Tibial artery (tissue), 4 donors: Measurements from ENCODE around the gene FKBP8.

Source experiments
- DNase-seq, 2 donors: peaks; one replicate each; pipeline ENCODE4 v3.0.0-alpha.2; 2019
- H3K27ac ChIP-seq, 2 donors: fragments of 200-600 bp; sonication (generic) in 1 of 2; 1 replicate in 1 of 2; 2 replicates in 1 of 2; pipeline ENCODE4 v1.5.1; 2018 to 2019; ENCODE audit warnings: mild to moderate bottlenecking in 1 of 2
- H3K27me3 ChIP-seq, 2 donors: fragments of 200-600 bp; sonication (generic) in 1 of 2; one replicate each; pipeline versions ENCODE4 v1.5.1 to v1.6.0; 2016 to 2019
- H3K36me3 ChIP-seq, 3 donors: fragments of 200-600 bp; sonication (generic) in 2 of 3; one replicate each; pipeline ENCODE4 v1.5.1; 2016 to 2019; ENCODE audit warnings: mild to moderate bottlenecking in 2 of 3
- H3K4me1 ChIP-seq, 4 donors: fragments of 200-600 bp; sonication (generic) in 2 of 4; 1 replicate in 3 of 4; 2 replicates in 1 of 4; pipeline ENCODE4 v1.5.1; 2016 to 2019
- H3K4me3 ChIP-seq, 2 donors: fragments of 200-600 bp; sonication (generic) in 1 of 2; 1 replicate in 1 of 2; 2 replicates in 1 of 2; pipeline ENCODE4 v1.5.1; 2018 to 2019; ENCODE audit warnings: mild to moderate bottlenecking in 2 of 2
- H3K9me3 ChIP-seq, 3 donors: fragments of 200-600 bp; sonication (generic) in 1 of 3; one replicate each; pipeline ENCODE4 v1.5.1; 2016 to 2019
- intact Hi-C: fragments of 100-400 bp; cut with DNase I; formaldehyde crosslinking; loops from one replicate; pipeline ENCODE4 v1.15.0; 2023; ENCODE audit warnings: low total_unique reads
- TF ChIP-seq, protein P1 (sequence below), 2 experiments: fragments of 200-600 bp in 1 of 2; fragments of 450-650 bp in 1 of 2; IDR thresholded peaks; one replicate each; pipeline ENCODE4 v1.5.1; 2017 to 2019; ENCODE audit warnings: antibody characterized with exemption in 2 of 2, mild to moderate bottlenecking in 1 of 2, moderate library complexity in 1 of 2

Gene FKBP8

DNA sequence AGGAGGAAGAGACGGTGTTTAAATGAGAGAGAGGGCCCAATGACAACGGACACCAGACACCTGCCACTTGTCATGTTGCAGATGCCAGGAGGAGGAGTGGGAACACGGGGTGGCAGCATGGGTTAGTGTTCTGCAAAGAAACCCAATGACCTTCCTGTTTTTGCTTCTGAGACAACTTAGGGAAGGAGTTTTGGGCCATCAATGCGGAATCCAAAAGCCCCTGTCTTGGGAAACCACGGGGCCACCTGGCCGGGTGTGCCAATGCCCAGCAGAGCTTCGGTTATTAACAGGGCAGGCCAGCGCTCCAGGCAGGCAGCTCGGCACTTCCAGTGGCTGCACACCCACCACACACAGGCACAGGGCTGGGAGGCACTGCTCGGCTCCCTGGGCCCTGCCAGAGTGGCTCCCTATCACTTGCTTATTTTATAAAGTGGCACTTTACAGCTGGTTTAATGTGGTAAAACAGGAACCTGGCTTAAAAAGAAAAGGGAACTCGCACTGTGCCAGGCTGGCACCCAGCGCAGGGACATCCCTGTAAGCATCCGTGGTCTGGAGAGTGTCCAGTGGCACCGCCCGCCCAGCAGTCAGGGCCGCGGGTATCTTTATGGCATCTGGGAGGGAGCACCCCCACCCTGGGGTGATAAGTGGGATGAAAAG, 40.6 kb downstream of the FKBP8 start:
- intact Hi-C loops = no loop called here
- TF ChIP-seq, protein P1, sequence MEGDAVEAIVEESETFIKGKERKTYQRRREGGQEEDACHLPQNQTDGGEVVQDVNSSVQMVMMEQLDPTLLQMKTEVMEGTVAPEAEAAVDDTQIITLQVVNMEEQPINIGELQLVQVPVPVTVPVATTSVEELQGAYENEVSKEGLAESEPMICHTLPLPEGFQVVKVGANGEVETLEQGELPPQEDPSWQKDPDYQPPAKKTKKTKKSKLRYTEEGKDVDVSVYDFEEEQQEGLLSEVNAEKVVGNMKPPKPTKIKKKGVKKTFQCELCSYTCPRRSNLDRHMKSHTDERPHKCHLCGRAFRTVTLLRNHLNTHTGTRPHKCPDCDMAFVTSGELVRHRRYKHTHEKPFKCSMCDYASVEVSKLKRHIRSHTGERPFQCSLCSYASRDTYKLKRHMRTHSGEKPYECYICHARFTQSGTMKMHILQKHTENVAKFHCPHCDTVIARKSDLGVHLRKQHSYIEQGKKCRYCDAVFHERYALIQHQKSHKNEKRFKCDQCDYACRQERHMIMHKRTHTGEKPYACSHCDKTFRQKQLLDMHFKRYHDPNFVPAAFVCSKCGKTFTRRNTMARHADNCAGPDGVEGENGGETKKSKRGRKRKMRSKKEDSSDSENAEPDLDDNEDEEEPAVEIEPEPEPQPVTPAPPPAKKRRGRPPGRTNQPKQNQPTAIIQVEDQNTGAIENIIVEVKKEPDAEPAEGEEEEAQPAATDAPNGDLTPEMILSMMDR (IDR thresholded peaks at IDR 0.05) = no peak
- no peak overlapping the region for H3K4me3 ChIP-seq
- H3K9me3 ChIP-seq = no peaks in the 10 kb centered on the region
- DNase-seq = peak in 1 of 2 donors; percentile 63
- H3K27me3 ChIP-seq = no peaks in the 10 kb centered on the region
- H3K4me1 ChIP-seq = peaks cover 4 to 100% (median 91%) of the 10 kb centered on the region in 4 donors
- peak overlapping the region in 1 of 2 donors; percentile 77 for H3K27ac ChIP-seq
- no peaks in the 10 kb centered on the region for H3K36me3 ChIP-seq

DNA sequence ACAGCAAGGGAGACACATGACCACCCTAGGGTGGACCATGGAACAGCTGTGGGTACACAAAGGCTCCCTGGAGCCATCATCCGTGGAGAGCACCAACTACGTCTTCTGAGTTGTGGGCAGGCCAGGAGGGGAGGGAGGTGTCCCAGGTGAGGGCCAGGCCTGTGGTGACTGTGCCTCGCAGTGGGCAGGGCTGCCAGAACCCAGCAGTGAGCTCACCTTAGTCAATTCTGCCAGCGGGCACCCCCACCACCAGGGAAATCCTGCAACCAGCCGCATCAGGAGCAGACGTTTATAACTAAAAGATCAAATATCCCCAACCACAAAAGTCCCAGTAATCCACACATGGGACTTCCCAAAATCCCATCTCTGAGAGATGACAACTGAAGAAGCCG, 41.1 kb downstream of the FKBP8 start:
- Histone ChIP-seq H3K27ac (peak overlapping the region; percentile 76 to 77), H3K4me1 (peaks cover 4 to 100% (median 88%) of the 10 kb centered on the region in 4 donors), H3K9me3 (no peaks in the 10 kb centered on the region), H3K27me3 (no peaks in the 10 kb centered on the region), H3K4me3 (no peak overlapping the region), H3K36me3 (no peaks in the 10 kb centered on the region)
- TF ChIP-seq, protein P1 (IDR thresholded peaks at IDR 0.05) = no peak
- no peak for DNase-seq
- intact Hi-C loops = no loop called here

DNA sequence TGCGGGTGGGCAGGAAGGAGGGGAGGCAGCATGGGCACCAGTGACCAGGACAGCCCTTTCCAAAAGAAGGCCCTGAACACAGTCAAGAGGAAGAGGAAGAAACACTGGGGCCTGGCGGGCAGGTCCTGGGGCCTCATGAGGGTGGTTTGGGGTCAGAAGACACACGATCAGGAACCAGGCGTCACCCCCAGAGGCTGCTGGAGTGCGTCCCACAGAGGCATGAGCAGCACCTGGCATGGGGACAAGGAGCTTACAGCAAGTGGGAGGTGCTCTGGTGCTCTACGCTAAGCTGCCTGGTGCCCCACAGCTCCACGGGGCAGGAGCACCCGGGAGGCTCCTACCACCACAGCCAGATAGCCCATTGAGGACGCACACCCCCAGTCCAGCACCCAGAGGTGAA, 41.5 kb downstream of the FKBP8 start:
- Histone ChIP-seq H3K36me3 (no peaks in the 10 kb centered on the region), H3K27ac (peak overlapping the region; percentile 76 to 77), H3K9me3 (no peaks in the 10 kb centered on the region), H3K4me1 (peaks cover 4 to 100% (median 87%) of the 10 kb centered on the region in 4 donors), H3K27me3 (no peaks in the 10 kb centered on the region), H3K4me3 (no peak overlapping the region)
- intact Hi-C loops = no loop called here
- peak; percentile 70 to 84 for DNase-seq
- TF ChIP-seq, protein P1 (IDR thresholded peaks at IDR 0.05) = no peak

DNA sequence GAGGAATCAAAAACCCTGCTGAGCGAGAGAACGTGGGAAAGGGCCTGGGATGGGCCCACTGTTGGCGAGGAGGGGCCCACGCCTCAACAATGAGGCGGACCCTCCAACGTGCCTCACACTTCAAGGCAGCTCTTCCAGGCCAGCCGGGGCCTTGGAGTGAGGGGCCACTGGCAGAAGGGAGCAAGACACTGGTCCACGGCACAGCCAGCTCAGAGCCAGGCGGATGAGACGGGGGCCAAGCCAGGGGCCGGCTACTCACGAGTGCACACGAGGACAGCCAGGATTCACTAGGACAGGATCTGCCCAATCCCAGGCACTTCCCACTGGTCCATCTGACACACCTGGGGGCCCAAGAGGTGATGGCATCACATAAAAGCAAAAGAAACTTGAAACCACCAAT, 42.0 kb downstream of the FKBP8 start:
- intact Hi-C loops = no loop called here
- no peak for DNase-seq
- no peaks in the 10 kb centered on the region for H3K36me3 ChIP-seq
- TF ChIP-seq, protein P1 (IDR thresholded peaks at IDR 0.05) = no peak
- H3K27me3 ChIP-seq = no peaks in the 10 kb centered on the region
- H3K9me3 ChIP-seq = no peaks in the 10 kb centered on the region
- H3K4me3 ChIP-seq = no peak overlapping the region
- peaks cover 4 to 100% (median 87%) of the 10 kb centered on the region in 4 donors for H3K4me1 ChIP-seq
- peak overlapping the region; percentile 76 to 77 for H3K27ac ChIP-seq

DNA sequence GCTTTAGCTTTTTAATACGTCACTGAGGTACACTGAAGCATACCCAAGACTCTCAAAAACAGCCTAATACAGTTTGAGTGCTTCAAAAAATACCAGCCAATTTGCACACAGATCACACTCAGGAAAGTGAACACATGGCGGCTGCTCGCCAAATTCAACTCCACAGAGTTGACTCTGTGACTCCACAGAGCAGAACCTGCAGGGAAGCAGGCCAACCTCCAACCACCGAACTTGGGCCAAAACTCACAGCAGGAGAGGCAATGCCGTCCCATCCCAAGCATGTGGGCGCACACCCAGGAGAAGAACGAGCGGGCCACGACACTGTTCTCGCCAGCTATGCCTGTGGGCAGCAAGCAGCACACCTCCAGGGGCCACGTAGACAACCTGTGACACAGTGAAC, 42.6 kb downstream of the FKBP8 start:
- TF ChIP-seq, protein P1 (IDR thresholded peaks at IDR 0.05) = no peak
- H3K4me3 ChIP-seq = no peak overlapping the region

More for the DNA sequence above, 42.6 kb downstream of the FKBP8 start:
- Histone ChIP-seq H3K4me1 (peaks cover 4 to 100% (median 87%) of the 10 kb centered on the region in 4 donors), H3K27ac (peak overlapping the region; percentile 76 to 77), H3K9me3 (no peaks in the 10 kb centered on the region), H3K36me3 (no peaks in the 10 kb centered on the region), H3K27me3 (no peaks in the 10 kb centered on the region)
- intact Hi-C loops = no loop called here
- peak; percentile 69 to 95 for DNase-seq
